GM23338 (cell line): Measurements from ENCODE around the gene MYL5. TPM values are rescaled to one million over a fixed set of nuclear protein-coding genes. Genes with fewer than 3 reads are reported as not detected.

ENCODE experiments used
- ATAC-seq: fragments of 200-7000 bp; cut with Tn5 transposase; 3 replicates; pipeline ENCODE4 v1.9.1; 2020
- DNase-seq: peaks from one replicate; pipeline ENCODE4 v3.0.0-alpha.2; 2015; ENCODE audit warnings: low spot score
- H2AFZ ChIP-seq: fragments of 200-600 bp; sonication (generic); 2 replicates; pipeline ENCODE4 v1.8.0; 2016; ENCODE audit warnings: antibody characterized with exemption, mild to moderate bottlenecking, moderate library complexity
- H3F3A ChIP-seq: fragments of 200-600 bp; sonication (generic); replicated peaks from 2 replicates; pipeline ENCODE4 v1.8.0; 2017; ENCODE audit warnings: antibody characterized with exemption, mixed run types, low read depth
- H3K27ac ChIP-seq: fragments of 200-600 bp; sonication (generic); 2 replicates; pipeline ENCODE4 v1.6.1; 2016; ENCODE audit warnings: low read depth
- H3K27me3 ChIP-seq: fragments of 200-600 bp; sonication (generic); 2 replicates; pipeline ENCODE4 v1.8.0; 2016; ENCODE audit warnings: mild to moderate bottlenecking, mixed run types, moderate library complexity; ENCODE audit not compliant: insufficient read depth
- H3K36me3 ChIP-seq: fragments of 200-600 bp; sonication (generic); 2 replicates; pipeline ENCODE4 v1.8.0; 2016; ENCODE audit warnings: mild to moderate bottlenecking; ENCODE audit not compliant: insufficient read depth
- H3K4me1 ChIP-seq: fragments of 200-600 bp; sonication (generic); 2 replicates; pipeline ENCODE4 v1.8.0; 2016; ENCODE audit warnings: mild to moderate bottlenecking, moderate library complexity; ENCODE audit not compliant: insufficient read depth
- H3K4me2 ChIP-seq: fragments of 200-600 bp; sonication (generic); 2 replicates; pipeline ENCODE4 v1.7.1; 2017; ENCODE audit warnings: mixed run types
- H3K4me3 ChIP-seq: fragments of 200-600 bp; sonication (generic); 2 replicates; pipeline ENCODE4 v1.6.1; 2016; ENCODE audit warnings: mixed run types
- H3K79me2 ChIP-seq: fragments of 200-600 bp; sonication (generic); replicated peaks from 2 replicates; pipeline ENCODE4 v1.8.0; 2017; ENCODE audit warnings: mild to moderate bottlenecking; ENCODE audit not compliant: insufficient read depth
- H3K9me2 ChIP-seq: fragments of 200-600 bp; sonication (generic); 2 replicates; pipeline ENCODE4 v1.8.0; 2017; ENCODE audit not compliant: insufficient read depth
- H4K20me1 ChIP-seq: fragments of 200-600 bp; sonication (generic); replicated peaks from 2 replicates; pipeline ENCODE4 v1.8.0; 2017; ENCODE audit warnings: mild to moderate bottlenecking; ENCODE audit not compliant: insufficient read depth
- H3K27ac Mint-ChIP-seq: 2 replicates; pipeline ENCODE4 v1.8.0; 2020; ENCODE audit warnings: inconsistent platforms, mild to moderate bottlenecking, moderate library complexity, mixed read lengths
- H3K27me3 Mint-ChIP-seq: 3 replicates; pipeline ENCODE4 v1.8.0; 2022; ENCODE audit warnings: low read depth, mild to moderate bottlenecking, moderate library complexity, mixed read lengths, inconsistent platforms; ENCODE audit not compliant: insufficient read depth, poor library complexity
- H3K36me3 Mint-ChIP-seq: 3 replicates; pipeline ENCODE4 v1.8.0; 2021; ENCODE audit warnings: low read depth, mild to moderate bottlenecking, inconsistent platforms, moderate library complexity, mixed read lengths
- H3K4me1 Mint-ChIP-seq: 3 replicates; pipeline ENCODE4 v1.8.0; 2020; ENCODE audit warnings: mild to moderate bottlenecking, inconsistent platforms, mixed read lengths
- H3K4me3 Mint-ChIP-seq: 3 replicates; pipeline ENCODE4 v1.8.0; 2021; ENCODE audit warnings: moderate library complexity, mild to moderate bottlenecking, inconsistent platforms, mixed read lengths
- H3K9me3 Mint-ChIP-seq: 3 replicates; pipeline ENCODE4 v1.8.0; 2020; ENCODE audit warnings: moderate library complexity, mild to moderate bottlenecking, inconsistent platforms, mixed read lengths
- CREB1 ChIP-seq: fragments of 250-450 bp; sonication (Bioruptor Pico); IDR thresholded peaks from 2 replicates; pipeline ENCODE4 v1.5.0; 2020; ENCODE audit warnings: low read depth, mild to moderate bottlenecking, moderate library complexity
- EZH2 ChIP-seq: fragments of 200-600 bp; sonication (generic); IDR thresholded peaks from one replicate; pipeline ENCODE4 v1.8.0; 2017; ENCODE audit warnings: antibody characterized with exemption, mild to moderate bottlenecking, low read depth; ENCODE audit not compliant: unreplicated experiment
- JUNB ChIP-seq: IDR thresholded peaks from one replicate; pipeline ENCODE4 v1.6.1; 2016; ENCODE audit warnings: antibody characterized with exemption; ENCODE audit not compliant: unreplicated experiment
- polyA plus RNA-seq: library from polyadenylated mRNA; unstranded; fragments of >200 nt; fragmentation: Nextera tagmentation; extraction: Ambion mirVana; gene quantifications from 2 replicates; pipeline ENCODE4 v1.2.1, GENCODE V29; 2016
- total RNA-seq: library from RNA; depleted of rRNA; stranded (reverse); fragments of >200 nt; shearing (Covaris generic); gene quantifications from 2 replicates; pipeline ENCODE4 v1.2.3, GENCODE V29; 2014
- TF ChIP-seq, protein P1 (sequence below): fragments of 250-450 bp; sonication (Bioruptor Pico); IDR thresholded peaks from 2 replicates; pipeline ENCODE4 v1.5.0; 2020; ENCODE audit warnings: mild to moderate bottlenecking, moderate library complexity
- TF ChIP-seq, protein P2 (sequence below), 2 experiments: fragments of 200-600 bp in 1 of 2; sonication (generic) in 1 of 2; conservative IDR thresholded peaks; 2 replicates each; pipeline versions ENCODE4 v1.5.1 to v1.6.1; 2016 to 2017; ENCODE audit warnings: antibody characterized with exemption in 2 of 2, low read depth in 2 of 2, mild to moderate bottlenecking in 2 of 2, moderate library complexity in 1 of 2
- TF ChIP-seq, protein P3 (sequence below): IDR thresholded peaks from one replicate; pipeline ENCODE4 v1.6.1; 2018; ENCODE audit warnings: antibody characterized with exemption; ENCODE audit not compliant: unreplicated experiment

Gene MYL5
- total and polyA plus RNA-seq, 2 experiments from 2014 or later = 3.0 to 4.4 TPM

DNA sequence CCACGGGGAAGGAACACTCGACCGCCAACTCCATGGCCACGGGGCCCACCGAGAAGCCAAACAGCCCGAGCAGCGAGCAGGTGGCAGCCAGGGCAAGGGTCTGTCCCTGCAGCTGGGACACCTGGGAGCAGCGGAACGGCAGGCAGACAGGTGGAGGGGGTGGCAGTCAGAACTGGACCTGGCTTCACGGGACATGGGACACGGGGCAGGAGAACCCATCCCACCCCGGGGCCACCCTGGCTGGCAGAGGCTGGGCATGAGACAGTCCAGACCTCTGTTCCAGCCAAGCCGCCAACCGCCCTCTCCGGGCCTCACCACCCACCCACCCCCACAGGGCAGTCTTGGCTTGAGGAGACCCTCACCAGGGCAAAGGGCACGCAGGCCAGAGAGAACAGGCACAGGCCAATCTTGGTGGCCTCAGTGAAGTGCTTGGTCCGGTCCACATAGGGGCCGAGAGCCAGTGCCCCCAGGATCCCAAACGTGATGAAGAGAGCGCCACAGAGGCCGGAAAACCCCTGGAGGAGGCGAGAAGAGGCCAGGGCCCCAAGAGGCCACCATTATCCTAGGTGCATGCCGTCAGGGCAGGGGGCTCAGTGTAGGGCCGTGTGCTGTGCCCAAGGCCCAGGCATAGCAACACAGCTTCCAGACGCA lies 9.0 kb downstream of the MYL5 start (continued):
- TF ChIP-seq, protein P1, sequence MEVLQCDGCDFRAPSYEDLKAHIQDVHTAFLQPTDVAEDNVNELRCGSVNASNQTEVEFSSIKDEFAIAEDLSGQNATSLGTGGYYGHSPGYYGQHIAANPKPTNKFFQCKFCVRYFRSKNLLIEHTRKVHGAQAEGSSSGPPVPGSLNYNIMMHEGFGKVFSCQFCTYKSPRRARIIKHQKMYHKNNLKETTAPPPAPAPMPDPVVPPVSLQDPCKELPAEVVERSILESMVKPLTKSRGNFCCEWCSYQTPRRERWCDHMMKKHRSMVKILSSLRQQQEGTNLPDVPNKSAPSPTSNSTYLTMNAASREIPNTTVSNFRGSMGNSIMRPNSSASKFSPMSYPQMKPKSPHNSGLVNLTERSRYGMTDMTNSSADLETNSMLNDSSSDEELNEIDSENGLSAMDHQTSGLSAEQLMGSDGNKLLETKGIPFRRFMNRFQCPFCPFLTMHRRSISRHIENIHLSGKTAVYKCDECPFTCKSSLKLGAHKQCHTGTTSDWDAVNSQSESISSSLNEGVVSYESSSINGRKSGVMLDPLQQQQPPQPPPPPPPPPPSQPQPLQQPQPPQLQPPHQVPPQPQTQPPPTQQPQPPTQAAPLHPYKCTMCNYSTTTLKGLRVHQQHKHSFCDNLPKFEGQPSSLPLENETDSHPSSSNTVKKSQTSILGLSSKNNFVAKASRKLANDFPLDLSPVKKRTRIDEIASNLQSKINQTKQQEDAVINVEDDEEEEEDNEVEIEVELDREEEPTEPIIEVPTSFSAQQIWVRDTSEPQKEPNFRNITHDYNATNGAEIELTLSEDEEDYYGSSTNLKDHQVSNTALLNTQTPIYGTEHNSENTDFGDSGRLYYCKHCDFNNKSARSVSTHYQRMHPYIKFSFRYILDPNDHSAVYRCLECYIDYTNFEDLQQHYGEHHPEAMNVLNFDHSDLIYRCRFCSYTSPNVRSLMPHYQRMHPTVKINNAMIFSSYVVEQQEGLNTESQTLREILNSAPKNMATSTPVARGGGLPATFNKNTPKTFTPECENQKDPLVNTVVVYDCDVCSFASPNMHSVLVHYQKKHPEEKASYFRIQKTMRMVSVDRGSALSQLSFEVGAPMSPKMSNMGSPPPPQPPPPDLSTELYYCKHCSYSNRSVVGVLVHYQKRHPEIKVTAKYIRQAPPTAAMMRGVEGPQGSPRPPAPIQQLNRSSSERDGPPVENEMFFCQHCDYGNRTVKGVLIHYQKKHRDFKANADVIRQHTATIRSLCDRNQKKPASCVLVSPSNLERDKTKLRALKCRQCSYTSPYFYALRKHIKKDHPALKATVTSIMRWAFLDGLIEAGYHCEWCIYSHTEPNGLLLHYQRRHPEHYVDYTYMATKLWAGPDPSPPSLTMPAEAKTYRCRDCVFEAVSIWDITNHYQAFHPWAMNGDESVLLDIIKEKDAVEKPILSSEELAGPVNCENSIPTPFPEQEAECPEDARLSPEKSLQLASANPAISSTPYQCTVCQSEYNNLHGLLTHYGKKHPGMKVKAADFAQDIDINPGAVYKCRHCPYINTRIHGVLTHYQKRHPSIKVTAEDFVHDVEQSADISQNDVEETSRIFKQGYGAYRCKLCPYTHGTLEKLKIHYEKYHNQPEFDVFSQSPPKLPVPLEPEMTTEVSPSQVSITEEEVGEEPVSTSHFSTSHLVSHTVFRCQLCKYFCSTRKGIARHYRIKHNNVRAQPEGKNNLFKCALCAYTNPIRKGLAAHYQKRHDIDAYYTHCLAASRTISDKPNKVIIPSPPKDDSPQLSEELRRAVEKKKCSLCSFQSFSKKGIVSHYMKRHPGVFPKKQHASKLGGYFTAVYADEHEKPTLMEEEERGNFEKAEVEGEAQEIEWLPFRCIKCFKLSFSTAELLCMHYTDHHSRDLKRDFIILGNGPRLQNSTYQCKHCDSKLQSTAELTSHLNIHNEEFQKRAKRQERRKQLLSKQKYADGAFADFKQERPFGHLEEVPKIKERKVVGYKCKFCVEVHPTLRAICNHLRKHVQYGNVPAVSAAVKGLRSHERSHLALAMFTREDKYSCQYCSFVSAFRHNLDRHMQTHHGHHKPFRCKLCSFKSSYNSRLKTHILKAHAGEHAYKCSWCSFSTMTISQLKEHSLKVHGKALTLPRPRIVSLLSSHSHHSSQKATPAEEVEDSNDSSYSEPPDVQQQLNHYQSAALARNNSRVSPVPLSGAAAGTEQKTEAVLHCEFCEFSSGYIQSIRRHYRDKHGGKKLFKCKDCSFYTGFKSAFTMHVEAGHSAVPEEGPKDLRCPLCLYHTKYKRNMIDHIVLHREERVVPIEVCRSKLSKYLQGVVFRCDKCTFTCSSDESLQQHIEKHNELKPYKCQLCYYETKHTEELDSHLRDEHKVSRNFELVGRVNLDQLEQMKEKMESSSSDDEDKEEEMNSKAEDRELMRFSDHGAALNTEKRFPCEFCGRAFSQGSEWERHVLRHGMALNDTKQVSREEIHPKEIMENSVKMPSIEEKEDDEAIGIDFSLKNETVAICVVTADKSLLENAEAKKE (CRISPR knock-in tag) = no peak

DNA sequence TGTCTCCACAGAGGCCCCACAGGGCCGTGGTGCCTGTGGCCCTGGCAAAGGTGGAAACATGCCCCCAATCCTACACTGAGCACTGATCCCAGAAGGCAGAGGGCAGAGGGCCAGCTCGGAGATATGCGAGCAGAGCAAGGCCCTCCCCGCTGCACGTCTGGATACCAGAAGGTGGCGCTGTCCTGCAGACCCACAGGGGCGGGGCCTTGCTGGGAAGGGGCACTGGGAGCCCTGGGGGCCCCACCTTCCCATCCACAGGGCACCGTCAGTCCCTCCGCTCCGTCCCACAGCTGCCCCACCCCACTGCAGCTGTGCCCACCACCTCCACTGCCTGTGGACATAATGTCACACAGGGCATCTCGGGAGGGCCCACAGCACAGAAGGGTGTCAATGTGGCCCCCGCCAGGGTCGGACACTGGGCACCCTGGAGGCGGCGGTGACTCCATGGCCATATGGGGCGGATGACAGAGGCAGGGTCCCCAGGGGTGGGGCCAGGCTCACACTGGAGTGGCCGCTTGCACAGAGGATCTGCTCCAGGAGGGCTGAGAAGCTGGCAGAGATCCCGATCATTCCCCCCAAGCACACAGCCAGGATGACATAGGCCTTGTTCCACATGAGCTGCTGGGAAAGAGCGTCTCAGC lies 9.8 kb downstream of the MYL5 start:
- Mint-ChIP-seq H3K9me3 (no peaks in the 10 kb centered on the region; the same call in 1 of the 3 replicates), H3K27me3 (peaks cover 14% of the 10 kb centered on the region), H3K4me3 (no peak overlapping the region), H3K27ac (no peak overlapping the region), H3K4me1 (peaks cover 13% of the 10 kb centered on the region), H3K36me3 (no peaks in the 10 kb centered on the region; the same call in 2 of the 3 replicates)
- Histone ChIP-seq H2AFZ (no peak overlapping the region), H3K79me2 (no peaks in the 10 kb centered on the region), H3K9me2 (no peaks in the 10 kb centered on the region), H3K27ac (no peak overlapping the region), H3K27me3 (no peaks in the 10 kb centered on the region), H4K20me1 (no peaks in the 10 kb centered on the region), H3K4me1 (no peaks in the 10 kb centered on the region), H3F3A (peaks cover 7% of the 10 kb centered on the region; the same call in 1 of the 2 replicates), H3K4me3 (no peak overlapping the region), H3K36me3 (no peaks in the 10 kb centered on the region), H3K4me2 (no peak overlapping the region)
- DNase-seq (peak; percentile 92), ATAC-seq (peak; percentile 54)
- TF ChIP-seq EZH2 (no peak), CREB1 (CRISPR knock-in tag) (peak; percentile 52; the same call in 1 of the 2 replicates), JUNB (no peak)
- TF ChIP-seq, protein P2, sequence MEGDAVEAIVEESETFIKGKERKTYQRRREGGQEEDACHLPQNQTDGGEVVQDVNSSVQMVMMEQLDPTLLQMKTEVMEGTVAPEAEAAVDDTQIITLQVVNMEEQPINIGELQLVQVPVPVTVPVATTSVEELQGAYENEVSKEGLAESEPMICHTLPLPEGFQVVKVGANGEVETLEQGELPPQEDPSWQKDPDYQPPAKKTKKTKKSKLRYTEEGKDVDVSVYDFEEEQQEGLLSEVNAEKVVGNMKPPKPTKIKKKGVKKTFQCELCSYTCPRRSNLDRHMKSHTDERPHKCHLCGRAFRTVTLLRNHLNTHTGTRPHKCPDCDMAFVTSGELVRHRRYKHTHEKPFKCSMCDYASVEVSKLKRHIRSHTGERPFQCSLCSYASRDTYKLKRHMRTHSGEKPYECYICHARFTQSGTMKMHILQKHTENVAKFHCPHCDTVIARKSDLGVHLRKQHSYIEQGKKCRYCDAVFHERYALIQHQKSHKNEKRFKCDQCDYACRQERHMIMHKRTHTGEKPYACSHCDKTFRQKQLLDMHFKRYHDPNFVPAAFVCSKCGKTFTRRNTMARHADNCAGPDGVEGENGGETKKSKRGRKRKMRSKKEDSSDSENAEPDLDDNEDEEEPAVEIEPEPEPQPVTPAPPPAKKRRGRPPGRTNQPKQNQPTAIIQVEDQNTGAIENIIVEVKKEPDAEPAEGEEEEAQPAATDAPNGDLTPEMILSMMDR (conservative IDR thresholded peaks at IDR 0.05; ENCODE audit: low read depth in 2 of 2) = peak; percentile 79 to 95
- TF ChIP-seq, protein P3, sequence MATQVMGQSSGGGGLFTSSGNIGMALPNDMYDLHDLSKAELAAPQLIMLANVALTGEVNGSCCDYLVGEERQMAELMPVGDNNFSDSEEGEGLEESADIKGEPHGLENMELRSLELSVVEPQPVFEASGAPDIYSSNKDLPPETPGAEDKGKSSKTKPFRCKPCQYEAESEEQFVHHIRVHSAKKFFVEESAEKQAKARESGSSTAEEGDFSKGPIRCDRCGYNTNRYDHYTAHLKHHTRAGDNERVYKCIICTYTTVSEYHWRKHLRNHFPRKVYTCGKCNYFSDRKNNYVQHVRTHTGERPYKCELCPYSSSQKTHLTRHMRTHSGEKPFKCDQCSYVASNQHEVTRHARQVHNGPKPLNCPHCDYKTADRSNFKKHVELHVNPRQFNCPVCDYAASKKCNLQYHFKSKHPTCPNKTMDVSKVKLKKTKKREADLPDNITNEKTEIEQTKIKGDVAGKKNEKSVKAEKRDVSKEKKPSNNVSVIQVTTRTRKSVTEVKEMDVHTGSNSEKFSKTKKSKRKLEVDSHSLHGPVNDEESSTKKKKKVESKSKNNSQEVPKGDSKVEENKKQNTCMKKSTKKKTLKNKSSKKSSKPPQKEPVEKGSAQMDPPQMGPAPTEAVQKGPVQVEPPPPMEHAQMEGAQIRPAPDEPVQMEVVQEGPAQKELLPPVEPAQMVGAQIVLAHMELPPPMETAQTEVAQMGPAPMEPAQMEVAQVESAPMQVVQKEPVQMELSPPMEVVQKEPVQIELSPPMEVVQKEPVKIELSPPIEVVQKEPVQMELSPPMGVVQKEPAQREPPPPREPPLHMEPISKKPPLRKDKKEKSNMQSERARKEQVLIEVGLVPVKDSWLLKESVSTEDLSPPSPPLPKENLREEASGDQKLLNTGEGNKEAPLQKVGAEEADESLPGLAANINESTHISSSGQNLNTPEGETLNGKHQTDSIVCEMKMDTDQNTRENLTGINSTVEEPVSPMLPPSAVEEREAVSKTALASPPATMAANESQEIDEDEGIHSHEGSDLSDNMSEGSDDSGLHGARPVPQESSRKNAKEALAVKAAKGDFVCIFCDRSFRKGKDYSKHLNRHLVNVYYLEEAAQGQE = no peak
